HG03571 (cell line): Measurements from ENCODE around the gene ADORA1.

ENCODE experiments used
- ATAC-seq: cut with Tn5 transposase; IDR thresholded peaks from one replicate; pipeline ENCODE4 v1.9.1; 2021; ENCODE audit not compliant: unreplicated experiment

ADORA1 gene

DNA sequence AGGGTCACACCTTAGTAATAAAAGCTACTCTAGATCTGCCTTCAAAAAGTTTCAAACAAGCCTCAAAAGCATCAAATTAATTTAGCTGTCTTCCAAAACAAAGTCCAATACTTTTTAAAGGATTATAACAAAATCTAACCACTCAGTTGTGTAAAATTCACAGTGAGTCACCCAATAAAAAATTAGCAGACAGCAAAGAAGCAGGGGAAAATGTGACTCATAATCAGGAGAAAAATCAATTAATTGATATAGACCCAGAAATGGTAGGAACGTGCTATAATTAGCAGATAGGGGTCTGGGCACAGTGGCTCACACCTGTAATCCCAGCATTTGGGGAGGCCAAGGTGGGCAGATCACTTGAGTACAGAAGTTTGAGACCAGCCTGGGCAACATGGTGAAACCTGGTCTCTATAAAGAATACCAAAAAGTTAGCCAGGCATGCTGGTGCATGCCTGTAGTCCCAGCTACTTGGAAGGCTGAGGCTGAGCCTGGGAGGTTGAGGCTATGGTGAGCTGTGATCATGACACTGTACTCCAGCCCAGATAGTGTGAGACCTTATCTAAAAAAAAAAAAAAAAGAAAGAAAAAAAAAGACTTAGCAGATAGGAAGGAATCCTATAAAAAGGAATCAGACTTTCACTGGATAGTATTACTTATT lies 33.6 kb upstream of the ADORA1 start:
- ATAC-seq = no peak

DNA sequence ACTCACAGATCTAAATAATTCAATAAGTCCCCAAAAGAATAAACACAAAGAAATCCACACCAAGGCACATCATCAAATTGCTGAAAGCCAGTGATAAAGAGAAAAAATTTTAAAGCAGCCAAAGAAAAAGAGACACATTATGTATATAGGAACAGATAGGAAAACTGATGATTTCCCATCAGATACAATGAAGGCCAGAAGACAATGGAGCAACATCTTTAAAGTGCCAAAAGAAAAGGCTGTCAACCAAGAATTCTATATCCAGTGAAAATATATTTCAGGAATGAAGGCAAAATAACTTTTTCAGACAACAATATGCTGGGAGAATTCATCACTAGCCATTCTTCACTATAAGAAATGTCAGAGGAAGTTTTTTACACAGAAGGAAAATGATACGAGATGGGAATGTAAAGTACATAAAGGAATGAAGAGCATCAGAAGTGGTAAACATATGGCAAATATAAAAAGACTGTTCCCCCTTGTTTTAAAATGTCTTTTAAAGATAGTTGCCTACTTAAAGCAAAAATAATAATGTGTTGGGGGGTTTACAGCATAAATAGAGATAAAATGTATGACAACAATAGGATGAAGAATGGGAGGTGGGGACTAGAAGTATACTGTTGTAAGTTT lies 32.4 kb upstream of the ADORA1 start:
- no peak for ATAC-seq

GRCh38 chr1:203096566-203096965 lies 31.0 kb upstream of the ADORA1 start:
- no peak for ATAC-seq

DNA sequence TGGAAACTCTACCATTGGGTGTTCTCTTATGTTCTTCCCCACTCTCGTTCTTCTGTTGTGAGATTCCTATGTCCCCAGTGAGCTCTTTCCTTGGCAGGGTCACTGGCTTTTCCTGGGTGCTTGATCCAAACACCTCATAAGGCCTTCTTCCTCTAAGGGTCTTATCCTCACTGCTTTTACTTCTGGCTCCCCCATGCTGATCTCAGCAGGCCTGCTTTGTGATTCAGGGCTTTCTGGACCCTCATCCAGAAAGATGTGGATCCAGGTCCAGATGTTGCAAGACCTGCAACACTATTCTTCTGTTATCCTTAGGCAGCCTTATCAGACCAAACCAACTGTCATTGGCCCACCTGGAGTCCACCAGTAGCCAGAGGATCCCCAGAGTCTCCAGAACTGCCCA lies 30.5 kb upstream of the ADORA1 start:
- no peak for ATAC-seq

- no peak for ATAC-seq
Measured at GRCh38 chr1:203098445-203098844, 29.1 kb upstream of the ADORA1 start.

DNA sequence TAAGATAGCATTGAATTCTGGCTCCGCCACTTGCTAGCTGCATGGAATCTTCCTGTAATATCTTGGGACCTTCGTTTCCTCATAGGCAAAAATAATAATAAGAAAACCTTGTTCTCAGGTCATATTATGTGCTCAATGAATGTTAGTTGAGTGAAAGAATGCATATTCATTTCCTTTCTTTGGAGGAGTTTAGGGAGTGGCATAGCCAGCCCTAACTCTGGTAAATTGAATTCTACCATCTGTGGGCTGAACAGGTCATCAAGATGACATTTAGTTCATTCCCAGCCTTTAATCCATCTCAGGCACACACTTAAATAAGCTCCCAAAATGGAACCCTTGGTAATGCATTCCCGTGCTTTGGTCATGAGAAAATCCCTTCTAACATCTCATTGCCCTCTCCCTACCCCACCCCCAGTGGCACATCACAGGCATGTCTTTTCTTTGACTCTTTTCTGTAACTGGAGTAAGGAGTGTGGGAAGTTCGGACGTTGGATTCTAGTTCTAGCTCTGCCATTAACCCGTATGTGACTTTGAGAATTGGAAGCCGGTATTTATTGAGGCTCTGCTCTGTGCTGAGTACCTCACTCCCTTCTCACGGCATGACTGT lies 28.5 kb upstream of the ADORA1 start:
- ATAC-seq = no peak

DNA sequence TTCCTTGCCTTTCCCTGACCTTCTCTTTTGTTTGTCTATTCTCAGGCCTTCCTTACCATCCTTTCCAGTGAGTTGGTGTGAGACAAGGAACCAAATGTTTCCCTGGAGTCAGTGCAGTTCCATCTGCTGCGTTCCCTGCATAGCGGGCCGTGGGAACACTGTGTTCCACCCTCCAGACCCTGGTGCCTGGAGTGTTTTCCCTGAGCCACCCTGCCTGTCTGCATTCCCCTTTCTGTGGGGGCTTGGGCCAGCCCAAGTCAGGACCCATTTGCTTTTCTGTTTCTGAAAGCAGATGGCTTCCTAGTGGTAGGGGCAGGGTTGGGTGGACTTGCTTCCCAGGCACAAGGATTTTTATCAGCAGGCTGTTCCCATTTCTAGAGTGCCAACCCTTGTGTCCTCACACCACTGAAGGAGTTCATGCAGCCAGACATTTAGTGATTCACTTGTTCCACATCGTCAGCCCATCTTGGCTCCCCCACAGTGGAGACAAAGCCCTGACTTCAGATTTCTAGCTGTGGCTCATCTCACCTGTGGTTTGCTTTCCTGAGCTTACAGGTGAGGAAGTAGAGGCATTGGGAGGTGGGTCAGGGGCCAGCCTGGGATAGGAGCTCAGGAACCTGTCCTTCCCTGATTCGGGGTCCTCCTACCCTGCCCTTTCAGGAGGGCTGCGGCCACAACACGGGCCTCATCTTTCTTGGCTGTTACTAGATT lies 27.6 kb upstream of the ADORA1 start:
- ATAC-seq = no peak

- no peak for ATAC-seq
Measured at GRCh38 chr1:203100516-203100869, 27.0 kb upstream of the ADORA1 start.

GRCh38 chr1:203101813-203102634 lies 25.5 kb upstream of the ADORA1 start:
- ATAC-seq = no peak

DNA sequence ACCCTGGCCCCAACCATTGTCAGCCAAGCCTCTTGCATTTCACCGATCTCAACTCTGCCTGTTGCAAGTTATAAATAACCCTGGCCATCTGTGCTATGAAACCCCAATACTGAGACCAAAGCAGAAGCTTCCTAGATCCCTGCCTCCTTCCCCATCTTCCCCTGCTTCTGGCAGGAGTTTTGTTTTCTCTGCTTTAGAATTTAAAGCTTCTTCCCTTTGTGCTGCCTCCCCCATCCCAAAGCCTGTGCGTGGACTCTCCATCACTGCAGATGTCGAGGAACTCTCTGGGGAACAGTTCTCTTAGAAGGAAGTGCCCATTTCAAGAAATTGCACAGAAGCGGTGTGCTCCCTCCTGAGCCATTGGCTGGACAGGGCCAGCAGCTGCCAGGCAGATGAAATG lies 24.3 kb upstream of the ADORA1 start:
- ATAC-seq = no peak

- no peak for ATAC-seq
Measured at GRCh38 chr1:203103829-203104495, 23.6 kb upstream of the ADORA1 start.

- ATAC-seq = no peak
Measured at GRCh38 chr1:203104789-203105390, 22.6 kb upstream of the ADORA1 start.

DNA sequence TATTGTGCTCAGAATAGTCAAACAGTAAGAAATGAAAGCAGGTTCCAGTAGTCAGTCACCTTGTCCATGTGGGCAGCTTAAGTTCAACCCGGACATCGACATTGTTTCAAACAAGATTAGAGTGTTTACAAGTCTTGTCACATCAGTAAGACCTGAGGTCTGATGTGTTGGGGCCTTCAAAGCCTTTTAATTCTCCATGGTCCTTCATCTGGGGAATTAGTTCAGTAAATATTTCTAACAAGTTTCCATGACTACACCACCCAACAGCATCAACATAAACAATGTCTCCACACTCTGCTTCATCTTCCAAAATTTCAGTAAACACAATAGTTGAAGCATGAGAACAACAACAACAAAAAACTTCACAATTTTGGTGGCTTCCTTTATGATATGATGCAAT lies 15.1 kb upstream of the ADORA1 start:
- ATAC-seq = no peak

DNA sequence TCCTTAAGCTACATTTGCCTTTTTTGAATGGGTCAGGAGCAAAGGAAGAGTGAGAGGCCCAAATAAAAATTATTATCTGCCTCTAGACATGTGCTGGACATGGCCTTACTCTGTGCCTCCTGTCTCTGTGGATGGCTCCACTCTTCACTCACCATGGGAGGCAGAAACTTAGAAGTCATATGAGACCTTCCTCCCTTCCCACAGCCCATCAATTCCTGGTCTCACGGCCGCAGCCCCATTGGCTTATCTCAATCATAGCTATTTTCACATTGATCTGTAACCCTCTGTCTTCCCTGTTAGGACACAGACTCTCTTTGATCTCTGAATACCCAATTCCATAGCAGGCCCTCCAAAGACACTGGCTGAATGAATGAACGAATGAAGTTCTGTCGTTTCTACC lies 14.2 kb upstream of the ADORA1 start:
- ATAC-seq = no peak

GRCh38 chr1:203114202-203114601 lies 13.3 kb upstream of the ADORA1 start:
- ATAC-seq = no peak

DNA sequence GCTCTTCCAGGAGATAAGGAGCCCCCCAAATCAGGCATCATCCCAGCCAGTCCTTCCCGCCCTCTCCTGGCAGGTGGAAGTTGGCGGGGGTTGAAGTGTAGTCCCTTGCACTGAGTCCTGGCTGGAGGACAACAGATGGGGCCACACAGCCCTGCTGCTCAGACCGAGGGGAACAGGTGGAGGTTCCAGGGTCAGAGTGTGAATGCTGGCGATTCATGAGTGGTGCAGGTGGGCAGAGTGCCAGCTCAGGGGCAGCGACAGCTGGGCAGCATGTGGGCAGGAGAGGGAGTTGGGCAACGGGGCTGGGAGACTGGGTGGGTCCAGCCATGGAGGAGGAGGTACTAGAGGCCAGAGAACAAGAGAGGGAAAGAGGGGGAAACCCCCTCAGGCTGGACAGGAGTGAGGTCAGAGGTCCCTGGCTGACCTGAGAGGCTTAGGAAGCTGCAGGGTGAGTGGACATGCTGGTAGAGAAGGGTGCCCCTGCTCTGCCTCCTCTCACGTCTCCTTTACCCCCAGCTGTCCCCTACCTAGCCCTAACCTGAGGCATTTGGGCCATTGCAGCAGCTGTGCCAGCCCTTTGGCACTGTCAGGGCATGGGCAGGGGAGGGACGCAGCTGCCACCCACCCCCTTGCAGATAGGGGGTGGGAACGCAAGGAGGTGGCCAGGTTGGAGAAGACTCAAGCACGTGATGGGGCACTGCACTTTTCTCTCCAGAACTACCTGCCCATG lies 11.3 kb upstream of the ADORA1 start:
- no peak for ATAC-seq

- no peak for ATAC-seq
Measured at GRCh38 chr1:203117611-203118575, 9.6 kb upstream of the ADORA1 start.

DNA sequence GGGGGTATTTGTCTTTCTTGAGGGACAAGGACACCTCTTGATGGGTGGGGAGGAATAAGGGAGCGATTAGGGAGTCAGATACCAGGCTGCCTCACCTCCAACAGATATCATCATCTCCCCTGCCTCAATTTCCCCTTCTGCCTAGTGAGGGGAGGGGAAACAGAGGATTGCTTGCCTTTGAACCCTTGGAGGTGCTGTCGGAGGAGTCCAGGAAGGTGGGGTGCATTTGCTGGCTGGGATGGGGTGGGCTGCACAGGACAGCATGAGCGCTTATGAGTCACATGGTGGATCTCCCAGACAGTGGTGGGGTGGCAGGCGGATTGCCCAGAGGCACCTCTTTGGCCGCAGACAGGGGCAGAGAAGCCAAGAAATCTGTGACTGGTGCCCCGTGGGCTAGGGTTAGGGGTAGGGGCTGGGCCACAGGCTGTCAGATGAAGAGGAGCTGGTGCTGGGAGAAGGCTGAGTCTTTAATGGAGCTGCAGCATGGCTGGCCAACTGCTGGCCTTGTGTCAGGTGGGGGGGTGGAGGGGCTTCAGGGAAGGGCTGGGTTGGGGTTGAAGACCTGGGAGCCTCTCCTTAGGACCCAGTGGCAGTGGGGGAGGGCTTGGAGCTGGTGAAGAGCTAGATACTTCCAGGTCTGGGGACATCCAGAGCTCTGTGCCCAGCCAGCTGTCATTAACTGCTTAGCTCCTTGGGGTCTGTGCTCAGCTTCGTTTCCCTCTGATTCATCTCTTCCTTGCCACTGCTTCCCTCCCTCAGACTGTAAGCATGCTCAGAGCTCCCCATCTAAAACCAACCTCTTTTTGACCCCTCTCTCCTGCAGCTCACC lies 7.0 kb upstream of the ADORA1 start:
- no peak for ATAC-seq
